HepG2 (cell line): ENCODE measurements around the gene SGIP1.

Source experiments
- KAT7 ChIP-seq: IDR thresholded peaks from 2 replicates; pipeline ENCODE4 v1.6.1; 2018; ENCODE audit warnings: borderline replicate concordance, missing compliant biosample characterization
- ZFP36L1 ChIP-seq: sonication (generic); formaldehyde crosslinking; IDR thresholded peaks from 2 replicates; pipeline ENCODE4 v1.8.0; 2022; ENCODE audit warnings: mild to moderate bottlenecking, missing genetic modification reagents, moderate library complexity
- ZNF562 ChIP-seq: sonication (generic); formaldehyde crosslinking; IDR thresholded peaks from 2 replicates; pipeline ENCODE4 v1.8.0; 2022; ENCODE audit warnings: missing genetic modification reagents, borderline replicate concordance
- TF ChIP-seq, protein P1 (sequence below), 2 experiments: sonication (generic) in 1 of 2; formaldehyde crosslinking in 1 of 2; IDR thresholded peaks; 2 replicates each; pipeline versions ENCODE4 v1.5.1 to v1.6.1; 2011 to 2020; ENCODE audit warnings: borderline replicate concordance in 1 of 2, low read depth in 1 of 2, low read length in 1 of 2, mild to moderate bottlenecking in 1 of 2, missing genetic modification reagents in 1 of 2, moderate library complexity in 1 of 2

DNA sequence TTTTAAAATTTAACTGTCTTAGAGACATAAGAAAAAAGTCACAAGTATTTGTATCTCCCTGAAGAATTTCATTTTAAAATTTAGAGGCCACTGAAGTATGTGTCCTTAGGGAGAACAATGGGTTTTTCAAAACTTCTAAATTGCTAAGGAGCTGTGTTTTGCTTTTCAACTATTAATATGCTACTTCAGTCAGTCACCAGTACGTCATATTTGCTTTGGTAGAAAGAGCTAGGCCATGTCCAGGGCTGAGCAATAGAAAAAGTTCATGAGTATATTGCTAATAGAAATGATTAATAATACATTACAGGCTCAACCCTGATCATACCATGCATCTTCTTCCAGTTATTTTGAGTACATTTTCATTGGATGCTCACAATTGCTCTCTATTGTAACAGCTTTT, 1.7 kb upstream of the SGIP1 start:
- TF ChIP-seq, protein P1, sequence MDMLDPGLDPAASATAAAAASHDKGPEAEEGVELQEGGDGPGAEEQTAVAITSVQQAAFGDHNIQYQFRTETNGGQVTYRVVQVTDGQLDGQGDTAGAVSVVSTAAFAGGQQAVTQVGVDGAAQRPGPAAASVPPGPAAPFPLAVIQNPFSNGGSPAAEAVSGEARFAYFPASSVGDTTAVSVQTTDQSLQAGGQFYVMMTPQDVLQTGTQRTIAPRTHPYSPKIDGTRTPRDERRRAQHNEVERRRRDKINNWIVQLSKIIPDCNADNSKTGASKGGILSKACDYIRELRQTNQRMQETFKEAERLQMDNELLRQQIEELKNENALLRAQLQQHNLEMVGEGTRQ (IDR thresholded peaks at IDR 0.05; ENCODE audit: low read depth, low read length) = no peak
- TF ChIP-seq, protein P1 (CRISPR knock-in tag; IDR thresholded peaks at IDR 0.05; ENCODE audit: borderline replicate concordance) = no peak
- TF ChIP-seq KAT7 (CRISPR knock-in tag) (no peak), ZNF562 (no peak), ZFP36L1 (no peak)
